ENCODE data around the gene CACNA1C.

CACNA1C gene

DNA sequence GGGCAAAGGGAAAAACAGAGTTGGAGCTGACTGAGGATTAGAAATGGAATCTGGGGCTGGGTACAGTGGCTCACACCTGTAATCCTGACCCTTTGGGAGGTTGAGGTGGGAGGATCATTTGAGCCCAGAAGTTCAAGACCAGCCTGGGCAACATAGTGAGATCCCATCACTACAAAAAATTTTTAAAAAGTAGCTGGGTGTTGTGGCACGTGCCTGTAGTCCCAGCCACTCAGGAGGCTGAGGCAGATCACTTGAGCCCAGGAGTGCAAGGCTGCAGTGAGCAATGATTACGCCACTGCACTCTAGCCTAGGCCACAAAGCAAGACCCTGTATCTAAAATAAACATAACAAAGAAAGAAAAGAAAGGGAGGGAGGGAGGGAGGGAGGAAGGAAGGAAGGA, 33.7 kb upstream of the CACNA1C start:
- H3K4me3 ChIP-seq (ENCODE audit: control insufficient read depth in 1 of 7, extremely low read depth in 1 of 7, insufficient read depth in 4 of 7, low read depth in 2 of 7, low read length in 6 of 7): no peak overlapping the region
- CTCF ChIA-PET: interaction anchor here (0.9 to 2.3 kb wide), 5 partner anchors 9 to 15 kb away, joined by 3 to 7 read pairs (median 4); no protein-coding TSS in a partner anchor
- DNase-seq: no peak
- no peak overlapping the region for H3K27ac ChIP-seq (ENCODE audit: insufficient read depth in 1 of 2, low read depth in 1 of 2, low read length in 2 of 2, poor library complexity in 1 of 2, severe bottlenecking in 2 of 2)
- peaks cover 0 to 5% (median 2%) of the 10 kb centered on the region in 4 experiments for H3K4me1 ChIP-seq (ENCODE audit: control extremely low read depth in 1 of 4, control insufficient read depth in 4 of 4, insufficient read depth in 4 of 4, low read length in 3 of 4)
- POLR2A ChIA-PET: no interaction called here
- H3K27me3 ChIP-seq (replicated peaks in 2 of 5; ENCODE audit: control insufficient read depth in 4 of 5, insufficient read depth in 5 of 5, low read length in 4 of 5): no peaks in the 10 kb centered on the region
- no CpG with 5 or more reads among the region's 2 CpGs for WGBS (ENCODE audit: insufficient coverage)
- no peaks in the 10 kb centered on the region for H3K36me3 ChIP-seq (ENCODE audit: control insufficient read depth in 4 of 4, insufficient read depth in 4 of 4, low read length in 3 of 4)
- H3K9me3 ChIP-seq (ENCODE audit: control extremely low read depth in 1 of 5, control insufficient read depth in 4 of 5, insufficient read depth in 2 of 5, low read depth in 1 of 5, low read length in 4 of 5): peaks cover 0 to 4% (median 0%) of the 10 kb centered on the region in 5 experiments

DNA sequence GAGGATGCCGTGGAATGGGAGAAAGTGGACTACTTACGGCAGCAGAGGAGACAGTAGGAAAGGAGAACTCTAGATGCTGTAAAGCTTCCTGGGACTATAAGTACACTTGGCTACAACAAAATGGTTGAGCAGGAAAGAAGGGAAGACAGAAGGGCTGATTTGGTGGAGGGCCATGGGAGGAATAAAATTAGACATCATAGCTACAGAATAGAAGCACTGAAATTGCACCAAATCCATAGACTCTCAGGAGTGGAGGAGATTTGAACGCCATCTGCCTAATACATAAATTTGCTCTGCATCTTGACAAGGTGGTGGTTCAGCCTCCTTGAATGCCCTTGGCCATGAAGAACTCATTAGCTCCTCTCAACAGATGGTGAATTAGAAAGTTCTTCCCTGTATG, 32.3 kb upstream of the CACNA1C start:
- ChIA-PET POLR2A (no interaction called here), CTCF (interaction anchor here (0.7 to 1.4 kb wide), 3 partner anchors 9 to 26 kb away, joined by 3 to 5 read pairs (median 4); no protein-coding TSS in a partner anchor)
- WGBS (ENCODE audit: insufficient coverage): 100% methylated on average over 3 of the region's 3 CpGs
- no peak for DNase-seq
- no peaks in the 10 kb centered on the region for H3K36me3 ChIP-seq (ENCODE audit: control insufficient read depth in 4 of 4, insufficient read depth in 4 of 4, low read length in 3 of 4)
- H3K4me1 ChIP-seq (ENCODE audit: control extremely low read depth in 1 of 4, control insufficient read depth in 4 of 4, insufficient read depth in 4 of 4, low read length in 3 of 4): peaks cover 0 to 5% (median 2%) of the 10 kb centered on the region in 4 experiments
- no peak overlapping the region for H3K27ac ChIP-seq (ENCODE audit: insufficient read depth in 1 of 2, low read depth in 1 of 2, low read length in 2 of 2, poor library complexity in 1 of 2, severe bottlenecking in 2 of 2)
- no peaks in the 10 kb centered on the region for H3K27me3 ChIP-seq (replicated peaks in 2 of 5; ENCODE audit: control insufficient read depth in 4 of 5, insufficient read depth in 5 of 5, low read length in 4 of 5)
- no peak overlapping the region for H3K4me3 ChIP-seq (ENCODE audit: control insufficient read depth in 1 of 7, extremely low read depth in 1 of 7, insufficient read depth in 4 of 7, low read depth in 2 of 7, low read length in 6 of 7)
- H3K9me3 ChIP-seq (ENCODE audit: control extremely low read depth in 1 of 5, control insufficient read depth in 4 of 5, insufficient read depth in 2 of 5, low read depth in 1 of 5, low read length in 4 of 5): peaks cover 0 to 8% (median 0%) of the 10 kb centered on the region in 5 experiments

DNA sequence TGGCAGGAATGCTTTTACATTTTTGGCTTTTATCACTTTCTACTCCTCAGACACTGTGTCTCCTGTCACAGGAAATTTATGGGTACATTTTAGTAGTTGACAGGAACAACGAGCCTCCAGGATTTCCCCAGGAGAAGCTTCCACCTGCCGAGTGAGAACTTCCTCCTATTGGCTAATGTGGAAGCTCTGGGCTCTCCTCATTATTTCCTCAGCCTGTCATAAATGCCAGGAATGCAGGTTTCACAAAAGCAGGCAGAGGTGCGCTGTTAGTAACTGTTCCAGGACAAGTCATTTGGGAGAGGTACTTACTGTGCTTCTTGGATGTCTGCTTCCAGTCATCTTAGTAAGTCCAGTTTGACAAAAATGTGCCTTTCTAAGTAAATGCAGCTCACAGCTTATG, 29.4 kb upstream of the CACNA1C start:
- 22% methylated on average over 3 of the region's 3 CpGs for WGBS (ENCODE audit: insufficient coverage)
- Histone ChIP-seq H3K36me3 (ENCODE audit: control insufficient read depth in 4 of 4, insufficient read depth in 4 of 4, low read length in 3 of 4) (no peaks in the 10 kb centered on the region), H3K27me3 (replicated peaks in 2 of 5; ENCODE audit: control insufficient read depth in 4 of 5, insufficient read depth in 5 of 5, low read length in 4 of 5) (peaks cover 0 to 2% (median 0%) of the 10 kb centered on the region in 5 experiments), H3K4me1 (ENCODE audit: control extremely low read depth in 1 of 4, control insufficient read depth in 4 of 4, insufficient read depth in 4 of 4, low read length in 3 of 4) (peaks cover 0 to 5% (median 2%) of the 10 kb centered on the region in 4 experiments), H3K9me3 (ENCODE audit: control extremely low read depth in 1 of 5, control insufficient read depth in 4 of 5, insufficient read depth in 2 of 5, low read depth in 1 of 5, low read length in 4 of 5) (peaks cover 0 to 8% (median 0%) of the 10 kb centered on the region in 5 experiments), H3K4me3 (ENCODE audit: control insufficient read depth in 1 of 7, extremely low read depth in 1 of 7, insufficient read depth in 4 of 7, low read depth in 2 of 7, low read length in 6 of 7) (no peak overlapping the region), H3K27ac (ENCODE audit: insufficient read depth in 1 of 2, low read depth in 1 of 2, low read length in 2 of 2, poor library complexity in 1 of 2, severe bottlenecking in 2 of 2) (no peak overlapping the region)
- POLR2A ChIA-PET: no interaction called here
- DNase-seq: no peak
- CTCF ChIA-PET: interaction anchor here (1.7 kb wide), 1 partner anchor 11 kb away, joined by 4 read pairs; no protein-coding TSS in a partner anchor

DNA sequence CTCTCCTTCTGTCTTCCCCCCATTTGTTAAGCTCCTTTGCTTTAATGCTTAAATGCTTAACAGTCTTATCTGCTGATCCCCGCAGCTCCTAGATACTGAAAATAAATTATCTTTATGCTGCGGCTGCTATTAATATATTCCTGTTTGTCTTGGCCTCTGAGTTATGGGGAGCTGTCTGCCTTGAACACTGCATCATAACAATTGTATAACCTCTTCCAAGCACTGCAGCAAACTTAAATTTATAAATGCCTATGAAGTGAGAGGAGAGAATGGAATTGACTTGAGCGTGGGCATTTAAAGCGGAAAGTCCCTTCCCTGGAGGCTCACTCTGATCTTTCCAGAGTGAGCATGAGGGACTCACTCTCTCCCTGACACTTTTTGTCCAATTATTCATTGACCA, 25.4 kb upstream of the CACNA1C start:
- POLR2A ChIA-PET: no interaction called here
- H3K36me3 ChIP-seq (ENCODE audit: control insufficient read depth in 4 of 4, insufficient read depth in 4 of 4, low read length in 3 of 4): no peaks in the 10 kb centered on the region
- DNase-seq: no peak
- CTCF ChIA-PET: interaction anchor here (1.2 kb wide), 1 partner anchor 17 kb away, joined by 3 read pairs; no protein-coding TSS in a partner anchor
- peaks cover 0 to 4% (median 0%) of the 10 kb centered on the region in 5 experiments for H3K9me3 ChIP-seq (ENCODE audit: control extremely low read depth in 1 of 5, control insufficient read depth in 4 of 5, insufficient read depth in 2 of 5, low read depth in 1 of 5, low read length in 4 of 5)
- no peak overlapping the region for H3K4me3 ChIP-seq (ENCODE audit: control insufficient read depth in 1 of 7, extremely low read depth in 1 of 7, insufficient read depth in 4 of 7, low read depth in 2 of 7, low read length in 6 of 7)
- no peak overlapping the region for H3K27ac ChIP-seq (ENCODE audit: insufficient read depth in 1 of 2, low read depth in 1 of 2, low read length in 2 of 2, poor library complexity in 1 of 2, severe bottlenecking in 2 of 2)
- peaks cover 0 to 6% (median 0%) of the 10 kb centered on the region in 5 experiments for H3K27me3 ChIP-seq (replicated peaks in 2 of 5; ENCODE audit: control insufficient read depth in 4 of 5, insufficient read depth in 5 of 5, low read length in 4 of 5)
- 100% methylated on average over 2 of the region's 4 CpGs for WGBS (ENCODE audit: insufficient coverage)
- H3K4me1 ChIP-seq (ENCODE audit: control extremely low read depth in 1 of 4, control insufficient read depth in 4 of 4, insufficient read depth in 4 of 4, low read length in 3 of 4): peaks cover 0 to 5% (median 2%) of the 10 kb centered on the region in 4 experiments

DNA sequence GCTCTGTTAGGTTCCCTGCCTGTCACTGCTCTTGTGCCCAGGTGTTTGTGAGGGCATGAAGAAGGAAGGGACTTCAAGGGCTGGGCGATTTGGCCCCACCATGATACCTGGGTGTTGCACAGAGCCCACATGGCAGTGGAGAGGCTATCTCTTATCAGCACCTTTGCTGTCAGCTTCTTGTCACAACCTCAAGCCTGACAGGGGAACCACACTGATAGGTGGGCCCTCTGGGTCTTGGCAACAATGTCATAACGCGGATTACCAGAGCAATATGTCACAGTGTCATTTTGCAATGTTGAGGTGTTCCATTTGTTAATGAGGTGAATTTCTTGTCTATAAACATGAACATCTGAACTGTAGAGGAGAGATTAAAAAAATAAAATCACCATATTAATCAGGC, 22.9 kb upstream of the CACNA1C start:
- no peak overlapping the region for H3K4me3 ChIP-seq (ENCODE audit: control insufficient read depth in 1 of 7, extremely low read depth in 1 of 7, insufficient read depth in 4 of 7, low read depth in 2 of 7, low read length in 6 of 7)
- H3K9me3 ChIP-seq (ENCODE audit: control extremely low read depth in 1 of 5, control insufficient read depth in 4 of 5, insufficient read depth in 2 of 5, low read depth in 1 of 5, low read length in 4 of 5): no peaks in the 10 kb centered on the region
- WGBS (ENCODE audit: insufficient coverage): no CpG with 5 or more reads among the region's 3 CpGs
- H3K36me3 ChIP-seq (ENCODE audit: control insufficient read depth in 4 of 4, insufficient read depth in 4 of 4, low read length in 3 of 4): no peaks in the 10 kb centered on the region
- ChIA-PET POLR2A (no interaction called here), CTCF (interaction anchor here (1.7 kb wide), 1 partner anchor 11 kb away, joined by 4 read pairs; no protein-coding TSS in a partner anchor)
- DNase-seq: peak in 1 of 3 donors; percentile 19
- peaks cover 2 to 7% (median 4%) of the 10 kb centered on the region in 4 experiments for H3K4me1 ChIP-seq (ENCODE audit: control extremely low read depth in 1 of 4, control insufficient read depth in 4 of 4, insufficient read depth in 4 of 4, low read length in 3 of 4)
- H3K27ac ChIP-seq (ENCODE audit: insufficient read depth in 1 of 2, low read depth in 1 of 2, low read length in 2 of 2, poor library complexity in 1 of 2, severe bottlenecking in 2 of 2): no peak overlapping the region
- peaks cover 0 to 14% (median 0%) of the 10 kb centered on the region in 5 experiments for H3K27me3 ChIP-seq (replicated peaks in 2 of 5; ENCODE audit: control insufficient read depth in 4 of 5, insufficient read depth in 5 of 5, low read length in 4 of 5)

DNA sequence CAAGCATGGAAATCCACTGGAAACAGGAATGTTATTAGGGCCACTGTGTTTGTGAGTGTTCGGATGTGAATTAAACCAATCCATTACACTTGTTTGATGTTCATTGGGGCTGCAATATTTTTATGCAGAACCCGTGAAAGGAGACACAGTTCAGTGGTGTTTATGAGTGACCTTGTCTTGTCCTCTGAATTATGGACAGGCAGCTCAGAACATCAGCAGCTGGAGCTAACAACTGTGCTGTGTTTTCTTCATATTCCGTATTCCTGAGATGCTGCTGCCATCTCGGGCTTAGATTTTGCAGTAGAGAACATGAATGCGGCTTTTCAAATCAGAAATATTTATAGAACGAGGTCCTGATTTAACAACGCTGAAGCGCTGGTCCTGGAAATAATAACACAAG, 20.3 kb upstream of the CACNA1C start:
- DNase-seq: no peak
- Histone ChIP-seq H3K9me3 (ENCODE audit: control extremely low read depth in 1 of 5, control insufficient read depth in 4 of 5, insufficient read depth in 2 of 5, low read depth in 1 of 5, low read length in 4 of 5) (no peaks in the 10 kb centered on the region), H3K4me3 (ENCODE audit: control insufficient read depth in 1 of 7, extremely low read depth in 1 of 7, insufficient read depth in 4 of 7, low read depth in 2 of 7, low read length in 6 of 7) (no peak overlapping the region), H3K27ac (ENCODE audit: insufficient read depth in 1 of 2, low read depth in 1 of 2, low read length in 2 of 2, poor library complexity in 1 of 2, severe bottlenecking in 2 of 2) (no peak overlapping the region), H3K4me1 (ENCODE audit: control extremely low read depth in 1 of 4, control insufficient read depth in 4 of 4, insufficient read depth in 4 of 4, low read length in 3 of 4) (peaks cover 4 to 14% (median 9%) of the 10 kb centered on the region in 4 experiments), H3K27me3 (replicated peaks in 2 of 5; ENCODE audit: control insufficient read depth in 4 of 5, insufficient read depth in 5 of 5, low read length in 4 of 5) (peaks cover 0 to 18% (median 0%) of the 10 kb centered on the region in 5 experiments), H3K36me3 (ENCODE audit: control insufficient read depth in 4 of 4, insufficient read depth in 4 of 4, low read length in 3 of 4) (no peaks in the 10 kb centered on the region)
- ChIA-PET POLR2A (no interaction called here), CTCF (no interaction called here)
- WGBS (ENCODE audit: insufficient coverage): 97% methylated on average over 4 of the region's 8 CpGs

DNA sequence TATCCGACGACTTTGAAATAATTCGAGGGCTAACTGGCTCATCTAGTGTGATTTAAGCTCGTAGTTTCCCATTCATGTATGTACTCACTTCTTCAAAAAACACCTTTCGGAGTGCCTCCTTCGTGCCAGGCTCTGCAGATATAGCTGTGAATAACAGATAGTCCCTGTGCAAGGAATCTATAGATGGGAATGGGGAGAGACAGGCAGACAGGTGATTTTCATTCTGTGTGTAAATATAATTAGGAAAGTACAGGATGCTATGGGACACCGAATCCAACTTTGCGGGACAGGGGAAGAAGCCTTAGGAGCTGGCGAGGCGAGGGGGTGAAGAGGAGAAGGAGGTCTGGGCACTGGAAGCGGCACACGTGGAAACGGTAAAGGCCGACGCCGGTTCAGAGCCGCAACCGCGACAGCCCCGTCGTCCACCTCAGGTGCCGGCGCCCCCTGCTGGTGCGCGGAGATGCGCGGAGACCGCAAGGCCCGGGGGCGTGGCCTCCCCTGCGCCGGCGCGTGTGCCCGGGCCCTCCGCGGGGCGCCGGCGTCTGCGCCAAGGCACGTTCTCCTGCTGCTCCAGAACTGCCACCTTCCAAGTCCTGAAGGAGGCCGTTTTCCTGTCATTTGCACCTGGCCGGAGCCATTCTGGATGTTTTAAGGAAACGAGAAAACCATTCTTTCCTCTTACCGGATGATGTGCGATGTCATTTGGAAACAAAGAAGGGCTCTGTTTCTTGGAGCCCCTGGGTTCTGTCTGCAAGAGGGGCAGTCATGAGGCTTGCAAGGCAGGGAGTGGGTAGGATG, 18.0 kb upstream of the CACNA1C start:
- no peaks in the 10 kb centered on the region for H3K9me3 ChIP-seq (ENCODE audit: control extremely low read depth in 1 of 5, control insufficient read depth in 4 of 5, insufficient read depth in 2 of 5, low read depth in 1 of 5, low read length in 4 of 5)
- H3K27me3 ChIP-seq (replicated peaks in 2 of 5; ENCODE audit: control insufficient read depth in 4 of 5, insufficient read depth in 5 of 5, low read length in 4 of 5): peaks cover 0 to 19% (median 0%) of the 10 kb centered on the region in 5 experiments
- peak; percentile 81 to 88 (median 85) for DNase-seq
- POLR2A ChIA-PET: no interaction called here
- CTCF ChIA-PET: interaction anchor here (0.7 to 2.0 kb wide), 9 partner anchors 8 to 548 kb away, joined by 3 to 6 read pairs (median 4); no protein-coding TSS in a partner anchor
- H3K27ac ChIP-seq (ENCODE audit: insufficient read depth in 1 of 2, low read depth in 1 of 2, low read length in 2 of 2, poor library complexity in 1 of 2, severe bottlenecking in 2 of 2): no peak overlapping the region
- peaks cover 4 to 14% (median 9%) of the 10 kb centered on the region in 4 experiments for H3K4me1 ChIP-seq (ENCODE audit: control extremely low read depth in 1 of 4, control insufficient read depth in 4 of 4, insufficient read depth in 4 of 4, low read length in 3 of 4)
- H3K4me3 ChIP-seq (ENCODE audit: control insufficient read depth in 1 of 7, extremely low read depth in 1 of 7, insufficient read depth in 4 of 7, low read depth in 2 of 7, low read length in 6 of 7): peak overlapping the region in 6 of 7 experiments; percentile 7 to 73 (median 44)
- H3K36me3 ChIP-seq (ENCODE audit: control insufficient read depth in 4 of 4, insufficient read depth in 4 of 4, low read length in 3 of 4): no peaks in the 10 kb centered on the region
- 8% methylated on average over 40 of the region's 47 CpGs for WGBS (ENCODE audit: insufficient coverage)

Measured in common myeloid progenitor, CD34-positive (primary cell).